Right forelimb (tissue), 1 donor: ENCODE results near the gene CASTOR1.

Source experiments
- DNase-seq: peaks from one replicate; pipeline ENCODE4 v3.0.0-alpha.2; 2018

Gene CASTOR1

DNA sequence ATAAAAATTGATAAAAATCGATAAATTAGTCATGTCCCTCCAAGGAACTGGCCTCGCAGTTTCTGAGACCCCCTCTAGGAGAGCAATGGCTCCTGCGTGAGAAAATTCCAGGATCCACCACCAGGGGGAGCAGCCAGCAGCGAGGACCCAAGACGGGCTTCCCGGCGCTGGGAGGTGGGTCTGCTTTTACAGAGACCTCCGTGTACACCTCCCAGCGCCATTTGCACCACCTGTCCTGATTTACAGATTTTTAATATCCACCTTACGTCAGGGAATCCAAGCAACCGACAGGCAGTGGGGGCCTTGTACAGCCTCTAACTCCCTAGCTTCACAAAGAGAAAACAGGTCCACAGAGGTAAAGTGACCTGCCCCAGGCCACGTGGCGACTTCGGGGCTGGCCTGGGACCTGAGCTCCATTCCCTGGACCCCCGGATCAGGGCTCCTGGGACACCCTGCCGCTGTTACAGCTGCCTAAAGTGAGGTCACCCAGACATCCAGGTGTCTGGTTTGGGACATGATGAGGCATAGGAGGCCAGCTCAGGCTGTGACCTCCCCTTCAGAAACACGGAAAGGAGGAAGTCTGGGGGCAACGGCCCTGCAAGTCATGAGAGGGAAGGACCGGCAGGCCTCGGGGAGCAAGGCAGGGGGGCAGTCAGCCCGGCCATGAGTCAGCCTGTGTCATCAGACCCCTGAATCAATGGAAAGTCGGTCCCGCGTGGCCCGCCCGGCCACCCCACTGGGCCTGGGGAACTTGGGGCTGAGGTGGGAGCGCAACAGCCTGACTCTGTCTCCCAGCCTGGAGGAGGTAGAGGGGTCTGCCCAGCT lies 26.2 kb downstream of the CASTOR1 start:
- DNase-seq = peak; percentile 89

GRCh38 chr22:30262112-30262511 lies 27.2 kb downstream of the CASTOR1 start:
- DNase-seq = no peak

- DNase-seq = no peak
Measured at GRCh38 chr22:30261134-30261533, 28.2 kb downstream of the CASTOR1 start.

DNA sequence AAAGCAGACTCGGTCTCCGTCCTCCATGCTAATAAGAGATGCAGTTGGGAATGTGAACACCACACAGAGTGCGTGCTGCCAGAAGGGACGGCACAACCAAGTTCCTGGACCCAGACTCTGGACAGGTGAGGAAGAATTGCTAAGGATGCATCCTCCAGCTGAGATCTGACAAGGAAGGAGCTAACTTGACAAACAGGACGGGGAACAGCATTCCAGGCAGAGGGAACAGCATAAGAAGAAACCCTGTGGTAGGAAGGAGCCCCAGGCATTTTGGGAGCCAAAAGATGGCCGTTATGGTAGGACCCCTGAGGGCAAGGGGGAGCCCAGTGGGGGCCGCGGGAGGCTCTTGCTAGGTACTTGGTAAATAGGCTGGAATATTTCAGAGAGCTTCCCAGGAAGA lies 28.6 kb downstream of the CASTOR1 start:
- DNase-seq = no peak

GRCh38 chr22:30260276-30260675 lies 29.0 kb downstream of the CASTOR1 start:
- no peak for DNase-seq

GRCh38 chr22:30254314-30254713 lies 35.0 kb downstream of the CASTOR1 start:
- DNase-seq = no peak

DNA sequence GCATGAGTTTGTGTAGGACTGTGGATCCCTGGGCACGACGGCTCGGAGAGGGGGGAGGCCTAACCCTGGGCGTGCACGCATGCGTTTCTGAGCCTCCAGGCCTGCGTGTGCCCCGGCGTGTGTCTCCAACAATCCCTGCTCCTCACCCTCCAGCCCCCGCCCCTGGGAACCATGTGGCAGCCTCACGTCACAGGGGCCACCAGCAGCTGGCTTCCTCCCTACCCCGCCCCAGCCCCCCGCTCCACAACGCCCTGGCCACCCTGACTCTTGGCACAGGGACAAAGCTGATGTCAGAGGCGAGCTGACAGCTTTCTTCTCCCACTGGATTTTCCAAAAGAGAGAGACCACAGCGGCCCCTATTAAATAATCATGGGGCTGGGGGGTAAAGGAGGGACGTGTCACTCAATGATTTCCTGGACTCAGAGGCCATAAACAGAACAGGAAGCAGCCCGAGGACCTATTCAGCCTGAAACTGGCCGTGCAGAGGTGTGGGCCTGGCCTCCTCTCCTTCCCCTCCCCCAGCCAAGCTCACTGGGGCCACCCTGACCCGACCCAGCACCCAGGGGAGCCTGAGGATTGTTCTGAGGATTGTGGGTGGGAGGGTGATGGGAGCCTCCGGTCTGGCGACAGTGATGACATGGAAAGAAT lies 36.0 kb downstream of the CASTOR1 start:
- DNase-seq = peak; percentile 82

DNA sequence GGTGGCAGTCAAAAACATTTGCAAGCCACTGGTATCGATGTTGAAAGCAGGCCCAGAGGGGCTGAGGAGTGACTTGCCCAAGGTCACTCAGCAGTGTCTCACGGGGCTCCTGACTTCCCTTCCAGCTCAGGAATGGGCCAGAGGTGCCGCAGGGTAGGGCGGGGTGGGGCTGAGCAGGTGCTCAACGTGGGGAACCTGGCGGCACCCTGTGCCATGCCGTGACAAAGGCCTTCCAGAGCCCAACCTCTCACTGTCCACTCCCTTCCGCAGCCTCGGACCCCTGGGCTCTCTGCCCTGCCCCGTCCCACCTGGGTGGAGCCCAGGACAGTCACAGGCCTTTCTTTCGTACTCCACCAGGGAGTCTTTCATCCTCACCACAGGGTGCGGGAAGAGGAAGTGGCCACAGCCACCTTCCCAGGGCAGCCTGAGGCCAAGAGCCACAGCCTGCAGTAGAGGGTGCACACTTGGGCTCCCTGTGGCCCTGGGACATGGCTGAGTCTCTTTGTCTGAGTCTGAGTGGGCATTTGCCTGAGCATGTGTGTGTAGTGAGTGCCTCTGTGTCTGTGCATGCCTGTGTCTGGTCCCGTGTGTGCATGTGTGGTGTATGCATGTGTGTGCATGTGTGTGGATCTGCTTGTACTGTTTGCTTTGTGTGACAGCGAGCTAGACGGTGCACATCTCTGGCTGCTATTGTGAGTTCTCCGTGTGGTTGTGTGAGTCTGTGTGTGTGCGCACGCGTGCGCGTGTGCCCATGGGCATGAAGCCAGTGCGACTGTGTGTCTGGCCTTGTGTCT lies 36.7 kb downstream of the CASTOR1 start:
- DNase-seq = no peak

DNA sequence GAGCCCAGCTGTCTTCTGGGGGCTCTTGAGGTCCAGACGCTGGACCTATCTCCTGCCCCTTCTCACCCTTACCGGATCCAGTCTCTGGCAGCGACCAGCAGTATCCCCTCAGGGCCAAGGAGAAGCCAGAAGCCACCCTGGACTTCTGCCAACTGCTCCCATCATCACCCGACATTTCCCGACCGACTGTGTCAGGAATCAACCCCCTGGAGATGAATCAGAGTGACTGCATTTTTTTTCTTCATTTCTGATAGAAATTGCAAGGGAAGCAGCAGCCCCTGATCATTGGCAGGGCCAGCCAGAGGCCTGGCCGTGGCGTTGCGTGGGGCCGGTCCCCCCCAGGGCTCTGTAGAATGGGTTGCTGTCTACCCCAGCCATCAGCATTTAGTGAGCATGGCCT lies 37.6 kb downstream of the CASTOR1 start:
- DNase-seq = no peak

DNA sequence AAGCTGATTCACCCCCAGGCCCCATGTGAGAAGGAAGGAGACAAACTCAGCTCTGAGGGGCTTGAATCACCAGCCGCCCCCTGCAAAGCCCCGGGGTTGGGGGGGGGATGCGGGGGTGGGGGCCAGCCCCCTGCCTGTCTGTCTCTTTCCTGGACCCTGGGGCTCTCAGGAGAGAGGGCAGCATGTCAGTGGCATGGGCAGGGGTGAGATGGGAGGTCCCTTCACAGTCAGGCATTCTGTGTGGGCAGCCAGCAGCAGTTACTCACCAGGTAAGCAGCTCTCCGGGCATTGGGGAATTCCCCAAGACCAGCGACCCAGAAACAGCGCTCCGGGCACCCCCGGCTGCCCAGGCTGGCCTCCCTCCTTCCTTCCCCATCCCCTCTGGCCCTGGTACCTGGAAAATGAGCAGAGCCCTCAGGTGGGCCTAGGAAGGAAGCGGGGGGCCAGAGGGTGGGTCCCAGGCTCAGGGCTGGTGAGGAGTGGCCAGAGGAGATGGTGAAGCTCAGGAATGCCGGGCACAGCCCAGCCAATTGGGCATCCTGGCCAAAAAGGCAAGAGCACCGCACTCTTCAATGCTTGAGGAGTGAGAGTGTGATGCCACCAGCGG lies 38.5 kb downstream of the CASTOR1 start:
- DNase-seq = no peak

- DNase-seq = no peak
Measured at GRCh38 chr22:30250039-30250565, 39.2 kb downstream of the CASTOR1 start.

DNA sequence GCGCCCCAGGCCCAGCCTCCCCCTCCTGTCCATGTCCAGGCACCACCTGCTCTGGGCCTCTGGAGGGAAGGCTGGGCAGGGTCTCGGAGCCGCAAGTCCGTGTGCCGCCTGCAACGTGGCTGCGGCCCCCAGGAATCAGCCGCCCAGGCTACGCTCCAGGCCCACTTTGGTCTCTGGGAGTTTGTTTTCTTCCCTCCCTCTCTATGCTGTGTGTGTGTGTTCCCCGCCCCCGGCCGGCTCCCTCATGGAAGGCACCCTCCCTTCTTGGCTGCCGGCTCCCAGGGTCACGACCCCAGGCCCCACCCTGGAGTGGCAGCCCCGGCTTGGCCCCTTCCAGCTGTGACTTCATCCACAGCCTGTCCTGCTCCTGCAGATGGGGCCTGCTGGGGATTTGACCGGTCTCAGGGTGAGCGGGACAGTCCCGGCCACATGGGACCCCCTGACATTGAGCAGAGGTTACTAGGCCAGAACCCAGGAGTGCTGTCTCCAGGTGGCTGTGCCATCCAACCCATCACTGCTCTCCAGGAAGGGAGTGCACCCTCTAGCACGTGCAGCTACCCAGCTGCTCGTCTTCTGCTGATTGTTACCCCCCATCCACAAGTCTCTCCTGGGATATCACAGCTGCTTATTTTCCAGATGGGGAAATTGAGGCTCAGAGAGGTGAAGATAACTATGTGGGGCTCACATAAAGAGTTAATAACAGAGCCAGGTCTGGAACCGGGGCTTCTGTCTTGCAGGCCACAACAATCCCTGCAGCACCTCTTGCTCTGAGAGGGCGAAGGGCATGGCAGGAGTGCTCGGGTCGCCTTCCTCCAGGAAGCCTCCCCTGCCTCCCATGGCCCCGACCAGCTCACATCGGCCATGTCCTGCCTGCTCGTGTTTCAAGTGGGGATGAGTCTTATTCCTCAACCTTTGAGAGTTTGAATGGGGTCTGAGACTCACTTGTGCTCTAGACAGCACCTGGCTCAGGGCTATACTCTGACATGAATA lies 40.0 kb downstream of the CASTOR1 start:
- peak; percentile 69 for DNase-seq

DNA sequence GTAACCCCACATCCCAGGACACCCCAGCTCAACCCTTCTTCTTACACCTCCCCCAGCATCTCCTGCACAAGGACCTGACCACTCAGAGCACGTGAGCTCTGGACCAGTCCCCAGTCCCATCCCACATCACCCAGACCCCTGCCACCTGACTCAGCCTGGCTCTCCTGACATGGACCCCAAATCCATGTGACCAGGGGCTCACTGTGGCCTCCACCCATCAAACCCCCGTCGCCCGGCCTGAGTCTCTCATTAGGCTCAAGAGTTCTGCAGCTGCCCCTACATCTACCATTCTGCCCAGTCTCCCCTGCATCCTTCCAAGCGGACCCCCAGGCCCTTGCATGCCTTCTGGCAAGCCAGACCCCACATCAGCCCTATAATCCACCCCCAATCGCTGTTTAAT lies 40.8 kb downstream of the CASTOR1 start:
- no peak for DNase-seq

GRCh38 chr22:30247974-30248373 lies 41.3 kb downstream of the CASTOR1 start:
- DNase-seq = no peak

DNA sequence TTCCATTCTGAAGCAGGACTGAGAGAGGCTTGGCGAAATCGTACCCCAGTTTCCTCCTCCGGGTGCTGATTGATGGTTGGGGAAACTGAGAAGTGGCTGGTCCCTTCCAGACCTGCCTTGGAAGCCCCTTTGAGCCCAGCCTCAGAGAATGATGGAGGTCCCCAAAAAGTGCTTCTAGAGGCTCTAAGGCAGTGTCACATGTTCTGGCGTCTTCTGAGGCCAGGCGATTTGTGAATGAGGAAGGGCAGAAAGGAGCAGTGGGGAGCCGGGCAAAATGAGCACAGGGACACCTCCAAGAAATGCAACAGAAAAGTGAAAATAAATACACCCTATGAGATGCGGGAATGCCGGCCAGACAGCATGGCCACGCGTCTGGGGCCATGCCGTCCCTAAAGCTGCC lies 41.7 kb downstream of the CASTOR1 start:
- DNase-seq = no peak

- DNase-seq = no peak
Measured at GRCh38 chr22:30246814-30247376, 42.4 kb downstream of the CASTOR1 start.

- no peak for DNase-seq
Measured at GRCh38 chr22:30245985-30246813, 43.1 kb downstream of the CASTOR1 start, which contains the start of gene LIF. LIF (minus strand) TSS chr22:30246759; CDS start chr22:30246695, 64 bp downstream.

DNA sequence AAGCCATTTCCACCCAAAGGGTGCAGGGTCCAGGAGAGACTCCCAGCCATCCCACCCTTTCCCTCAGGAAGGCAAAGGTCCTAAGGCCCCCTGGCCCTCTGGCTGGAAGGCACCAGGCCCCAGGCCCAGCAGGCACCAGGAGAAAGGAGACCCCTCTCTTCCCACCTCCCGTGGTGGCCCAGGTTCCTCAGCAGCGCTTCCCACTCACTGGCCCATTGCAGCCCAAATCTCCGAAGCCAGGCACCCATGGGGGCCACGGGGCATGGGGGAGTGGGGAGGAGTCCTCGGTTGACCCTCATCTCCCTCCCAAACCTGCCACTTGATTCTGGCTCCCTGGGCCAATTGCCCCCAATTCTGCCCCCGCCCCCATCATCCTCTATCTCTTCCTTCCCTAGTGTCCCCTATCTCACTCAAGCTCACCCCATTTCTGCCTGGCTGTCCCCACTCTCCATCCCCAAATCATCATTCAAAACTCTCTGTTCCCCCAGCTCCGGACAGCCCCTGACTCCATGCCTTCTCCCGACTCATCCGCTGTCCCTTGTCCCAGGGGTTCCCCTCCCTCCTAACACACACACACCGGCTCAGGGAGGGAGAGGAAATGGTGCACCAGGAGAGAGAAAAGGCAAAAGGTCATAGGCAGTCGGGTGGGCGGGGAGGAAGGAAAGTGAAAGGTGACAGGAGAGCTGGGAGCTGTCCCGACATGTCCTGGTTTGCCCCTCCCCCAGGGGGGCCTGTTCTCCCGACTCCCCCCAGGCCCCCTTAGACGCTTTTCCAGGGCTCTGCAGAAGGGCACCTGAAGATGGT lies 43.9 kb downstream of the CASTOR1 start:
- DNase-seq = no peak

- no peak for DNase-seq
Measured at GRCh38 chr22:30244641-30245040, 44.7 kb downstream of the CASTOR1 start.
